ENCODE results near the gene DLX3. TPM values are rescaled to one million over a fixed set of nuclear protein-coding genes. Genes with fewer than 3 reads are reported as not detected.

DLX3 gene
- total and polyA plus RNA-seq, 2 donors: 0.09 to 1.1 TPM

DNA sequence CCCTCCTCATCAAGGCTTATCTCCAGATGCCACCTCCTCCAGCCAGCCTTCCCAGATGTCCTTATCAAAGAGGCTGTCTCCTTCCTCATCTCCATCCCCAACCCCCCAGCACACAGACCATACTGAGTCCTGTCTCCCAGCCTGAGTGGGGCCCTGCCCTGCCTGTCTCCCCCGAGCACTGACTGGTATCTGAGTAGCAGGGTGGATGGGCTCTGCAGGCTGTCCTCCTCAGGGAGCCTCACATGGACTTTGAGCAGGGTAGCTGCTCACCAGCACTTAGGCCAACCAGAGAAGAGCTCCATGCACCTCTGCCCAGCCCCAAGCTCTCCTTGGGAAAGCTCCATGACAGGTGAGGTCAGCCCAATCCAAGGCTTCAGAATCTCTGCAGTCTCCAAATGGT, 40.9 kb upstream of the DLX3 start:
- peaks cover 0 to 31% of the 10 kb centered on the region in 2 donors for H3K27me3 ChIP-seq (ENCODE audit: control insufficient read depth in 2 of 2, insufficient read depth in 1 of 2, low read length in 1 of 2)
- no peaks in the 10 kb centered on the region for H3K36me3 ChIP-seq (ENCODE audit: control insufficient read depth in 2 of 2, insufficient read depth in 2 of 2, low read length in 1 of 2)
- H3K4me1 ChIP-seq (ENCODE audit: control insufficient read depth in 2 of 2, insufficient read depth in 2 of 2, low read length in 2 of 2): no peaks in the 10 kb centered on the region
- no peak overlapping the region for H3K27ac ChIP-seq (ENCODE audit: low read depth in 1 of 2, low read length in 1 of 2)
- DNase-seq (ENCODE audit: low read depth in 6 of 9, low spot score in 9 of 9): no peak
- no peak overlapping the region for H3K4me3 ChIP-seq (ENCODE audit: low read length in 2 of 2)
- H3K9me3 ChIP-seq (ENCODE audit: control insufficient read depth in 2 of 2, insufficient read depth in 1 of 2, low read length in 1 of 2): no peaks in the 10 kb centered on the region
- WGBS: 95% methylated on average over 1 of the region's 1 CpG

DNA sequence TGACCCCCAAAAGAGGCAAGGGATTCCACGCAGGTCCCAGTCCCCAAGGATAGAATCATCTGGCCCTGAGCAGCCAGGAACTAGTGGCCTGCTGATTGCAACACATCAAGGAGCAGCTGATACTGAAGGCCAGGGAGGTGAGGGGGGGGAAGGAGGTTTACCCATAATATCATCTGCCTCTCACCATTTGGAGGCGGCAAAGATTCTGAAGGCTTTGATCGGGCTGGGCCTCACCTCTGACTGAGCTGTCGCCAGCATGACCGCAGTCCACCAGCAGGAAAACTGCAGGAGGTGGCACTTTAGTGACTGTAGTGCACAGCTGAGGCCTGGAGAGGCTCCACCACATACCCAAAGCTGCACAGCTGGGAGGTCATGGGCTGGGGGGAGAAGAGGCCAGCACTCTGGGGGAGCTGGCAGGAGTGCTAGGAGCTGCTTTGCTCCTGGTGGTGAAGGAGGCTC, 40.4 kb upstream of the DLX3 start:
- no peaks in the 10 kb centered on the region for H3K4me1 ChIP-seq (ENCODE audit: control insufficient read depth in 2 of 2, insufficient read depth in 2 of 2, low read length in 2 of 2)
- no peaks in the 10 kb centered on the region for H3K9me3 ChIP-seq (ENCODE audit: control insufficient read depth in 2 of 2, insufficient read depth in 1 of 2, low read length in 1 of 2)
- H3K4me3 ChIP-seq (ENCODE audit: low read length in 2 of 2): no peak overlapping the region
- DNase-seq (ENCODE audit: low read depth in 6 of 9, low spot score in 9 of 9): no peak
- peaks cover 0 to 31% of the 10 kb centered on the region in 2 donors for H3K27me3 ChIP-seq (ENCODE audit: control insufficient read depth in 2 of 2, insufficient read depth in 1 of 2, low read length in 1 of 2)
- no peak overlapping the region for H3K27ac ChIP-seq (ENCODE audit: low read depth in 1 of 2, low read length in 1 of 2)
- 97% methylated on average over 5 of the region's 5 CpGs for WGBS
- H3K36me3 ChIP-seq (ENCODE audit: control insufficient read depth in 2 of 2, insufficient read depth in 2 of 2, low read length in 1 of 2): no peaks in the 10 kb centered on the region

- no peak for DNase-seq (ENCODE audit: low read depth in 6 of 9, low spot score in 9 of 9)
- Histone ChIP-seq H3K9me3 (ENCODE audit: control insufficient read depth in 2 of 2, insufficient read depth in 1 of 2, low read length in 1 of 2) (no peaks in the 10 kb centered on the region), H3K27me3 (ENCODE audit: control insufficient read depth in 2 of 2, insufficient read depth in 1 of 2, low read length in 1 of 2) (peaks cover 0 to 31% of the 10 kb centered on the region in 2 donors), H3K4me3 (ENCODE audit: low read length in 2 of 2) (no peak overlapping the region), H3K36me3 (ENCODE audit: control insufficient read depth in 2 of 2, insufficient read depth in 2 of 2, low read length in 1 of 2) (no peaks in the 10 kb centered on the region), H3K27ac (ENCODE audit: low read depth in 1 of 2, low read length in 1 of 2) (no peak overlapping the region), H3K4me1 (ENCODE audit: control insufficient read depth in 2 of 2, insufficient read depth in 2 of 2, low read length in 2 of 2) (no peaks in the 10 kb centered on the region)
- 89% methylated on average over 16 of the region's 16 CpGs for WGBS
These were observed 39.7 kb upstream of the DLX3 start for GRCh38 chr17:50034498-50035364.

- Histone ChIP-seq H3K27me3 (ENCODE audit: control insufficient read depth in 2 of 2, insufficient read depth in 1 of 2, low read length in 1 of 2) (peaks cover 0 to 36% of the 10 kb centered on the region in 2 donors), H3K9me3 (ENCODE audit: control insufficient read depth in 2 of 2, insufficient read depth in 1 of 2, low read length in 1 of 2) (no peaks in the 10 kb centered on the region), H3K36me3 (ENCODE audit: control insufficient read depth in 2 of 2, insufficient read depth in 2 of 2, low read length in 1 of 2) (no peaks in the 10 kb centered on the region), H3K4me1 (ENCODE audit: control insufficient read depth in 2 of 2, insufficient read depth in 2 of 2, low read length in 2 of 2) (no peaks in the 10 kb centered on the region), H3K4me3 (ENCODE audit: low read length in 2 of 2) (no peak overlapping the region), H3K27ac (ENCODE audit: low read depth in 1 of 2, low read length in 1 of 2) (no peak overlapping the region)
- 93% methylated on average over 6 of the region's 6 CpGs for WGBS
- DNase-seq (ENCODE audit: low read depth in 6 of 9, low spot score in 9 of 9): no peak
These were observed 38.3 kb upstream of the DLX3 start for GRCh38 chr17:50033316-50033715.

DNA sequence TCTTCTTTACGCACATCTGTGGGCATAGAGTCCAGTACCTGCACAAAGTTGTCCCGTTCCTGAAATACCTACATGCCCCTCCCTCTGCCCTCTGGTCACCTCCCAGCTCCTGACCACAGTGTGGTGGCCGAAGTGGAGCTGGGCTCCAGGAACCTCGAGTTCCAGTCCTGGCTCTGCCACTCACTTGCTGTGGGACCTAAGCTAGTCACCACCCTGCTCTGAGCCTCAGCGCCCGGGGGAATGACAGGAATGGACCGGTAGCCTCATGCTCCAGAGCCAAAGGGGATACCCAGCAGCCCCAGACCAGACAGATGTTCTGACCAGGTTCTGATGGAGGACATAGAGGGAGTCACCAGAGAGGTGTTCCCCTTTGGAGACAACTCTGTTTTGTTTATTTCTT, 34.2 kb upstream of the DLX3 start:
- no peak overlapping the region for H3K27ac ChIP-seq (ENCODE audit: low read depth in 1 of 2, low read length in 1 of 2)
- WGBS: 94% methylated on average over 7 of the region's 7 CpGs
- peaks cover 0 to 33% of the 10 kb centered on the region in 2 donors for H3K27me3 ChIP-seq (ENCODE audit: control insufficient read depth in 2 of 2, insufficient read depth in 1 of 2, low read length in 1 of 2)
- no peaks in the 10 kb centered on the region for H3K36me3 ChIP-seq (ENCODE audit: control insufficient read depth in 2 of 2, insufficient read depth in 2 of 2, low read length in 1 of 2)
- no peak for DNase-seq (ENCODE audit: low read depth in 6 of 9, low spot score in 9 of 9)
- H3K9me3 ChIP-seq (ENCODE audit: control insufficient read depth in 2 of 2, insufficient read depth in 1 of 2, low read length in 1 of 2): peaks cover 0 to 1% of the 10 kb centered on the region in 2 donors
- H3K4me1 ChIP-seq (ENCODE audit: control insufficient read depth in 2 of 2, insufficient read depth in 2 of 2, low read length in 2 of 2): peaks cover 0 to 7% of the 10 kb centered on the region in 2 donors
- no peak overlapping the region for H3K4me3 ChIP-seq (ENCODE audit: low read length in 2 of 2)

- Histone ChIP-seq H3K9me3 (ENCODE audit: control insufficient read depth in 2 of 2, insufficient read depth in 1 of 2, low read length in 1 of 2) (peaks cover 0 to 1% of the 10 kb centered on the region in 2 donors), H3K27me3 (ENCODE audit: control insufficient read depth in 2 of 2, insufficient read depth in 1 of 2, low read length in 1 of 2) (peaks cover 0 to 33% of the 10 kb centered on the region in 2 donors), H3K36me3 (ENCODE audit: control insufficient read depth in 2 of 2, insufficient read depth in 2 of 2, low read length in 1 of 2) (no peaks in the 10 kb centered on the region), H3K4me1 (ENCODE audit: control insufficient read depth in 2 of 2, insufficient read depth in 2 of 2, low read length in 2 of 2) (peaks cover 0 to 7% of the 10 kb centered on the region in 2 donors), H3K4me3 (ENCODE audit: low read length in 2 of 2) (no peak overlapping the region), H3K27ac (ENCODE audit: low read depth in 1 of 2, low read length in 1 of 2) (no peak overlapping the region)
- 70% methylated on average over 6 of the region's 6 CpGs for WGBS
- DNase-seq (ENCODE audit: low read depth in 6 of 9, low spot score in 9 of 9): no peak
These were observed 33.7 kb upstream of the DLX3 start for GRCh38 chr17:50028736-50029120.

DNA sequence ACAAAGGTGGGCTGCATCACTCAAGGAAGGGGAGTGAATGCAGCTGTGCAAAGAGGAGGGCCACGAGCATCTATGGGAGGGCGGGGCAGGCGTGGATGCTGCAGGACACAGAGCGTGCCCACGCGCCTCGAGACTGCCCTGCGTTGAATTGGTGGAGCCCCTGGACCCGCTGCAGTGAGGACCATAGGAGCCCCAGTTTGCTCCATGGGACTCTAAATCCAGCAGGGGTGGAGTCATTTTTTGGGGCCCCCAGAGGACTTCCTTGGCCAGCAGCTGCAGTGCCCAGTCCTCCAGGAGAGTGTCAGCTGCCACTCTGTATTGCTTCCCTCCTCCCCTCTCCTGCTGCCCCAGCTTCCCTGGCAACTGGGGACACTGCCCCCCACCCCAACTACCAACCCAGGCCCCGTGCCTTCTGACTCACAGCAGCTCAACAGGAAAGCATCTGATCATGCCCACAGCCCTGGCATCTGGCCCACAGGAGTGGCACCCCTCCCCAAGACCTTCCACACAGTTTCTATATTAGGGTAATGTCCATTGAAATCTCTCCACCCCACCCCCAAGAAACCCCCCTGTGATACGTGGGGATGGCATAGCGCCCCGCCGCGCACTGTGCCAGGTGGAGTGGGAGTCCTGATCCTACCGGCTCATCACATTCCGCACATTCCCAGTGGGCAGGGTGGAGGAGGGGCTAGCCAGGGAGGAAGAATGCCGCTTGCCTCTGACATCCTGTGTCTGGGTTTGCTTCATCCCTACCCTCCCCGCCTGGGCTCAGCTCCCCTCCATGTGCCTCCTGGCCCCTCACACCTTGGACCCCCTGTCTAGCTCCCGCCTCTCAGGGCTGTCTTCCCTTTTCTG, 33.1 kb upstream of the DLX3 start:
- DNase-seq (ENCODE audit: low read depth in 6 of 9, low spot score in 9 of 9): no peak
- Histone ChIP-seq H3K27ac (ENCODE audit: low read depth in 1 of 2, low read length in 1 of 2) (no peak overlapping the region), H3K4me3 (ENCODE audit: low read length in 2 of 2) (no peak overlapping the region), H3K4me1 (ENCODE audit: control insufficient read depth in 2 of 2, insufficient read depth in 2 of 2, low read length in 2 of 2) (peaks cover 0 to 7% of the 10 kb centered on the region in 2 donors), H3K9me3 (ENCODE audit: control insufficient read depth in 2 of 2, insufficient read depth in 1 of 2, low read length in 1 of 2) (peaks cover 0 to 1% of the 10 kb centered on the region in 2 donors), H3K36me3 (ENCODE audit: control insufficient read depth in 2 of 2, insufficient read depth in 2 of 2, low read length in 1 of 2) (no peaks in the 10 kb centered on the region), H3K27me3 (ENCODE audit: control insufficient read depth in 2 of 2, insufficient read depth in 1 of 2, low read length in 1 of 2) (peaks cover 0 to 33% of the 10 kb centered on the region in 2 donors)
- WGBS: 39% methylated on average over 20 of the region's 20 CpGs

GRCh38 chr17:50027172-50027880, 32.3 kb upstream of the DLX3 start:
- Histone ChIP-seq H3K36me3 (ENCODE audit: control insufficient read depth in 2 of 2, insufficient read depth in 2 of 2, low read length in 1 of 2) (no peaks in the 10 kb centered on the region), H3K27ac (ENCODE audit: low read depth in 1 of 2, low read length in 1 of 2) (no peak overlapping the region), H3K4me3 (ENCODE audit: low read length in 2 of 2) (no peak overlapping the region), H3K4me1 (ENCODE audit: control insufficient read depth in 2 of 2, insufficient read depth in 2 of 2, low read length in 2 of 2) (peaks cover 0 to 7% of the 10 kb centered on the region in 2 donors), H3K9me3 (ENCODE audit: control insufficient read depth in 2 of 2, insufficient read depth in 1 of 2, low read length in 1 of 2) (peaks cover 0 to 1% of the 10 kb centered on the region in 2 donors), H3K27me3 (ENCODE audit: control insufficient read depth in 2 of 2, insufficient read depth in 1 of 2, low read length in 1 of 2) (peaks cover 0 to 33% of the 10 kb centered on the region in 2 donors)
- no peak for DNase-seq (ENCODE audit: low read depth in 6 of 9, low spot score in 9 of 9)
- 2% methylated on average over 27 of the region's 27 CpGs for WGBS
